MM.1S (cell line): ENCODE data around the gene CYTH4.

Experiments used
- DNase-seq: peaks from one replicate; pipeline ENCODE4 v3.0.0-alpha.2; 2015
- H2AFZ ChIP-seq: fragments of 300-600 bp; sonication (generic); 2 replicates; pipeline ENCODE4 v1.6.0; 2016; ENCODE audit warnings: antibody characterized with exemption, low read length
- H3F3A ChIP-seq: fragments of 300-600 bp; sonication (generic); 2 replicates; pipeline ENCODE4 v1.6.1; 2016; ENCODE audit warnings: mild to moderate bottlenecking, antibody characterized with exemption, low read length, moderate library complexity, mixed read lengths; ENCODE audit not compliant: insufficient read depth
- H3K27ac ChIP-seq: fragments of 300-600 bp; sonication (generic); 2 replicates; pipeline ENCODE4 v1.5.1; 2016; ENCODE audit warnings: mild to moderate bottlenecking, low read length
- H3K27me3 ChIP-seq: fragments of 300-600 bp; sonication (generic); replicated peaks from 2 replicates; pipeline ENCODE4 v1.6.0; 2016; ENCODE audit warnings: low read length; ENCODE audit not compliant: insufficient read depth
- H3K36me3 ChIP-seq: fragments of 300-600 bp; sonication (generic); replicated peaks from 2 replicates; pipeline ENCODE4 v1.6.1; 2016; ENCODE audit warnings: mild to moderate bottlenecking, low read length, mixed read lengths; ENCODE audit not compliant: insufficient read depth
- H3K4me1 ChIP-seq: fragments of 300-600 bp; sonication (generic); 2 replicates; pipeline ENCODE4 v1.6.1; 2016; ENCODE audit warnings: low read length, mixed read lengths
- H3K4me2 ChIP-seq: fragments of 300-600 bp; sonication (generic); 2 replicates; pipeline ENCODE4 v1.6.0; 2016; ENCODE audit warnings: low read depth, low read length
- H3K4me3 ChIP-seq: fragments of 300-600 bp; sonication (generic); 2 replicates; pipeline ENCODE4 v1.5.1; 2016; ENCODE audit warnings: low read length, mixed read lengths
- H3K79me2 ChIP-seq: fragments of 300-600 bp; sonication (generic); 2 replicates; pipeline ENCODE4 v1.6.1; 2016; ENCODE audit warnings: mixed run types, low read length, mixed read lengths
- H3K9ac ChIP-seq: fragments of 300-600 bp; sonication (generic); 2 replicates; pipeline ENCODE4 v1.6.1; 2016; ENCODE audit warnings: low read length, mixed read lengths
- H3K9me2 ChIP-seq: fragments of 300-600 bp; sonication (generic); replicated peaks from 2 replicates; pipeline ENCODE4 v1.6.1; 2016; ENCODE audit warnings: mild to moderate bottlenecking, low read length, mixed read lengths; ENCODE audit not compliant: insufficient read depth
- H3K9me3 ChIP-seq: fragments of 300-600 bp; sonication (generic); replicated peaks from 2 replicates; pipeline ENCODE4 v1.6.1; 2016; ENCODE audit warnings: mild to moderate bottlenecking, low read length, mixed read lengths; ENCODE audit not compliant: insufficient read depth
- H4K20me1 ChIP-seq: fragments of 300-600 bp; sonication (generic); 2 replicates; pipeline ENCODE4 v1.6.1; 2016; ENCODE audit warnings: mild to moderate bottlenecking, low read length, moderate library complexity, mixed read lengths; ENCODE audit not compliant: insufficient read depth
- CTCF ChIP-seq: fragments of 300-600 bp; sonication (generic); IDR thresholded peaks from 2 replicates; pipeline ENCODE4 v1.5.1; 2016; ENCODE audit warnings: antibody characterized with exemption, low read length, mixed read lengths
- EZH2 ChIP-seq: fragments of 300-600 bp; sonication (generic); optimal IDR thresholded peaks from 2 replicates; pipeline ENCODE3; 2017; ENCODE audit warnings: low read depth, mild to moderate bottlenecking, antibody characterized with exemption, low read length, mixed read lengths
- EZH2phosphoT487 ChIP-seq: fragments of 300-600 bp; sonication (generic); IDR thresholded peaks from 2 replicates; pipeline ENCODE4 v1.6.1; 2018; ENCODE audit warnings: antibody characterized with exemption, low read length

Gene CYTH4

GRCh38 chr22:37343348-37343747 is 61.0 kb downstream of the CYTH4 start:
- Histone ChIP-seq H3K9me2 (no peaks in the 10 kb centered on the region), H3K9me3 (no peaks in the 10 kb centered on the region), H3K27me3 (peaks cover 73% of the 10 kb centered on the region), H3K4me3 (no peak overlapping the region), H3K27ac (no peak overlapping the region), H2AFZ (no peak overlapping the region), H3F3A (no peaks in the 10 kb centered on the region), H3K36me3 (no peaks in the 10 kb centered on the region), H3K79me2 (no peaks in the 10 kb centered on the region), H4K20me1 (no peaks in the 10 kb centered on the region), H3K4me1 (no peaks in the 10 kb centered on the region), H3K9ac (no peak overlapping the region), H3K4me2 (no peak overlapping the region)
- DNase-seq = no peak
- no peak for TF ChIP-seq EZH2

GRCh38 chr22:37343863-37344734 is 61.8 kb downstream of the CYTH4 start:
- TF ChIP-seq CTCF (no peak), EZH2 (no peak), EZH2phosphoT487 (no peak)
- Histone ChIP-seq H3K9me2 (no peaks in the 10 kb centered on the region), H3F3A (no peaks in the 10 kb centered on the region), H3K9ac (no peak overlapping the region), H3K27ac (no peak overlapping the region), H3K9me3 (no peaks in the 10 kb centered on the region), H3K27me3 (peaks cover 73% of the 10 kb centered on the region), H3K4me2 (no peak overlapping the region), H3K4me3 (no peak overlapping the region), H2AFZ (no peak overlapping the region), H4K20me1 (no peaks in the 10 kb centered on the region), H3K79me2 (no peaks in the 10 kb centered on the region), H3K36me3 (no peaks in the 10 kb centered on the region), H3K4me1 (no peaks in the 10 kb centered on the region)
- no peak for DNase-seq

- H3K27ac ChIP-seq = no peak overlapping the region
Measured at GRCh38 chr22:37344735-37345449, 62.6 kb downstream of the CYTH4 start.

More at GRCh38 chr22:37344735-37345449, 62.6 kb downstream of the CYTH4 start:
- H3K27me3 ChIP-seq = peaks cover 74% of the 10 kb centered on the region
- H3K4me3 ChIP-seq = no peak overlapping the region
- H3K9ac ChIP-seq = no peak overlapping the region
- H3K4me2 ChIP-seq = no peak overlapping the region
- H3K36me3 ChIP-seq = no peaks in the 10 kb centered on the region
- no peak for DNase-seq
- TF ChIP-seq EZH2phosphoT487 (no peak), CTCF (no peak), EZH2 (no peak)
- H3K9me3 ChIP-seq = no peaks in the 10 kb centered on the region
- no peaks in the 10 kb centered on the region for H4K20me1 ChIP-seq
- H3F3A ChIP-seq = no peaks in the 10 kb centered on the region
- H3K9me2 ChIP-seq = no peaks in the 10 kb centered on the region
- H2AFZ ChIP-seq = no peak overlapping the region
- H3K79me2 ChIP-seq = no peaks in the 10 kb centered on the region
- H3K4me1 ChIP-seq = no peaks in the 10 kb centered on the region
